PC-9 (cell line): ENCODE data around the gene ZNF264. TPM values are rescaled to one million over a fixed set of nuclear protein-coding genes. Genes with fewer than 3 reads are reported as not detected.

Experiments used
- BruUV-seq: library from RNA; stranded (reverse); fragments of 400-500 nt; replicated peaks from 2 replicates; lab custom pipeline; 2021; lab: Mats Ljungman, UMichigan
- CTCF ChIA-PET: fragments of 300-600 bp; sonication (Branson Sonifier 250); formaldehyde crosslinking; loops from one replicate; lab custom pipeline; 2022; ENCODE audit warnings: antibody characterized with exemption; lab: Charles Lee
- POLR2A ChIA-PET: fragments of 300-600 bp; sonication (Branson Sonifier 250); formaldehyde crosslinking; loops from one replicate; lab custom pipeline; 2022; ENCODE audit warnings: antibody characterized with exemption; ENCODE audit not compliant: unreplicated experiment; lab: Charles Lee
- DNase-seq, 2 experiments: peaks; one replicate each; pipeline versions ENCODE4 v3.0.0 to v3.0.0-alpha.2; 2015 to 2022; ENCODE audit warnings: mixed read lengths in 1 of 2
- H2AFZ ChIP-seq: fragments of 200-600 bp; sonication (generic); 2 replicates; pipeline ENCODE4 v1.8.1; 2017; ENCODE audit warnings: antibody characterized with exemption
- H3F3A ChIP-seq: fragments of 200-600 bp; sonication (generic); 2 replicates; pipeline ENCODE4 v1.8.1; 2017; ENCODE audit warnings: antibody characterized with exemption, mild to moderate bottlenecking, low read depth; ENCODE audit not compliant: insufficient read depth
- H3K27ac ChIP-seq: fragments of 200-600 bp; sonication (generic); 2 replicates; pipeline ENCODE4 v1.6.1; 2016; ENCODE audit warnings: mixed run types
- H3K27me3 ChIP-seq: fragments of 200-600 bp; sonication (generic); 2 replicates; pipeline ENCODE4 v1.6.1; 2016; ENCODE audit warnings: low read depth, mixed run types; ENCODE audit not compliant: insufficient read depth
- H3K36me3 ChIP-seq: fragments of 200-600 bp; sonication (generic); 2 replicates; pipeline ENCODE4 v1.6.1; 2016; ENCODE audit warnings: low read depth, mixed run types
- H3K4me1 ChIP-seq: fragments of 200-600 bp; sonication (generic); replicated peaks from 2 replicates; pipeline ENCODE4 v1.6.1; 2016; ENCODE audit warnings: mixed run types; ENCODE audit not compliant: insufficient read depth
- H3K4me2 ChIP-seq: fragments of 200-600 bp; sonication (generic); 2 replicates; pipeline ENCODE4 v1.6.1; 2017; ENCODE audit warnings: mixed run types
- H3K4me3 ChIP-seq: fragments of 200-600 bp; sonication (generic); 2 replicates; pipeline ENCODE4 v1.6.1; 2016; ENCODE audit warnings: mixed run types
- H3K79me2 ChIP-seq: fragments of 200-600 bp; sonication (generic); 2 replicates; pipeline ENCODE4 v1.6.1; 2017; ENCODE audit warnings: low read depth, mixed run types
- H3K9me2 ChIP-seq: fragments of 200-600 bp; sonication (generic); 2 replicates; pipeline ENCODE4 v1.8.1; 2017; ENCODE audit warnings: mild to moderate bottlenecking; ENCODE audit not compliant: insufficient read depth
- H3K9me3 ChIP-seq: fragments of 200-600 bp; sonication (generic); 2 replicates; pipeline ENCODE4 v1.8.1; 2016; ENCODE audit warnings: low read depth; ENCODE audit not compliant: insufficient read depth
- H4K20me1 ChIP-seq: fragments of 200-600 bp; sonication (generic); 2 replicates; pipeline ENCODE4 v1.8.1; 2017; ENCODE audit not compliant: insufficient read depth
- CTCF ChIP-seq: fragments of 200-600 bp; sonication (generic); conservative IDR thresholded peaks from 2 replicates; pipeline ENCODE4 v1.6.1; 2017; ENCODE audit warnings: mixed run types, antibody characterized with exemption, mild to moderate bottlenecking, moderate library complexity
- EZH2 ChIP-seq: fragments of 200-600 bp; sonication (generic); IDR thresholded peaks from 2 replicates; pipeline ENCODE4 v1.8.0; 2017; ENCODE audit warnings: antibody characterized with exemption, low read depth
- intact Hi-C: fragments of 100-400 bp; cut with micrococcal nuclease; formaldehyde crosslinking; loops from one replicate; pipeline ENCODE4 v1.10.0; 2022; ENCODE audit not compliant: unreplicated experiment
- total RNA-seq: library from RNA; stranded (reverse); gene quantifications from 2 replicates; pipeline ENCODE4 v1.2.3, GENCODE V29; 2021

ZNF264 gene
- total RNA-seq, 1 experiment from 2014 or later: 30.6 TPM

GRCh38 chr19:57267291-57267690 is 76.0 kb downstream of the ZNF264 start:
- peaks cover 10% of the 10 kb centered on the region; the same call in 1 of the 2 replicates for H3F3A ChIP-seq
- no peaks in the 10 kb centered on the region for H3K36me3 ChIP-seq
- no peak for DNase-seq
- H3K4me2 ChIP-seq: no peak overlapping the region
- H3K9me3 ChIP-seq: no peaks in the 10 kb centered on the region
- H3K27me3 ChIP-seq: no peaks in the 10 kb centered on the region
- no peaks in the 10 kb centered on the region for H3K79me2 ChIP-seq
- no TSS peak for BruUV-seq
- H3K4me1 ChIP-seq: no peaks in the 10 kb centered on the region
- TF ChIP-seq EZH2: no peak
- no peak for TF ChIP-seq CTCF
- H3K4me3 ChIP-seq: no peak overlapping the region
- CTCF ChIA-PET: no interaction called here
- no peaks in the 10 kb centered on the region for H4K20me1 ChIP-seq
- intact Hi-C loops: no loop called here
- no peak overlapping the region for H2AFZ ChIP-seq
- H3K9me2 ChIP-seq: no peaks in the 10 kb centered on the region
- POLR2A ChIA-PET: no interaction called here
- no peak overlapping the region for H3K27ac ChIP-seq

GRCh38 chr19:57269515-57270250 is 78.4 kb downstream of the ZNF264 start:
- Histone ChIP-seq H4K20me1 (no peaks in the 10 kb centered on the region), H3K27me3 (no peaks in the 10 kb centered on the region), H3K4me2 (no peak overlapping the region), H3K4me3 (no peak overlapping the region), H3K9me3 (no peaks in the 10 kb centered on the region), H3K79me2 (no peaks in the 10 kb centered on the region), H3K4me1 (no peaks in the 10 kb centered on the region), H3K36me3 (0 out of 2 replicates have a peak, but pooled peaks cover 4% of the 10 kb centered on the region), H3K9me2 (no peaks in the 10 kb centered on the region), H3K27ac (no peak overlapping the region), H2AFZ (no peak overlapping the region), H3F3A (peaks cover 10% of the 10 kb centered on the region; the same call in 1 of the 2 replicates)
- intact Hi-C loops: no loop called here
- no TSS peak for BruUV-seq
- CTCF ChIA-PET: no interaction called here
- peak in 1 of 2 experiments; percentile 77 for DNase-seq
- TF ChIP-seq CTCF (no peak), EZH2 (no peak)
- POLR2A ChIA-PET: no interaction called here

- Histone ChIP-seq H3K4me2 (no peak overlapping the region), H3K4me1 (no peaks in the 10 kb centered on the region), H3K79me2 (no peaks in the 10 kb centered on the region), H3K36me3 (0 out of 2 replicates have a peak, but pooled peaks cover 6% of the 10 kb centered on the region), H3K9me3 (no peaks in the 10 kb centered on the region), H3K27ac (no peak overlapping the region), H3K4me3 (no peak overlapping the region), H2AFZ (no peak overlapping the region), H3K9me2 (no peaks in the 10 kb centered on the region), H4K20me1 (no peaks in the 10 kb centered on the region), H3F3A (peaks cover 10% of the 10 kb centered on the region; the same call in 1 of the 2 replicates), H3K27me3 (no peaks in the 10 kb centered on the region)
- no peak for TF ChIP-seq EZH2
- TF ChIP-seq CTCF: no peak
- DNase-seq: no peak
- ChIA-PET CTCF (no interaction called here), POLR2A (no interaction called here)
- intact Hi-C loops: no loop called here
- BruUV-seq: no TSS peak
Observed at GRCh38 chr19:57271280-57271679, 80.0 kb downstream of the ZNF264 start.

Other genes starting within 250 kb of the ZNF264 start
- gene USP29, start 71.5 kb upstream of the ZNF264 start, total RNA-seq: not detected in 2 replicates
- not detected in 2 replicates for gene ZIM3, start 46.3 kb upstream of the ZNF264 start, total RNA-seq
- gene DUXA, start 24.0 kb upstream of the ZNF264 start, total RNA-seq: not detected in 2 replicates
- 0.55 and 3.9 TPM in 2 replicates for gene AURKC, start 39.5 kb downstream of the ZNF264 start, total RNA-seq
- 13.5 and 19.8 TPM in 2 replicates for gene ZNF805, start 49.1 kb downstream of the ZNF264 start, total RNA-seq
- gene ZNF460, start 89.0 kb downstream of the ZNF264 start, total RNA-seq: 84.0 and 94.2 TPM in 2 replicates
- 8.9 and 9.5 TPM in 2 replicates for gene ZNF543, start 129.0 kb downstream of the ZNF264 start, total RNA-seq
- 10.9 and 11.4 TPM in 2 replicates for gene ZNF304, start 159.8 kb downstream of the ZNF264 start, total RNA-seq
- 14.1 and 15.3 TPM in 2 replicates for gene TRAPPC2B, start 172.1 kb downstream of the ZNF264 start, total RNA-seq
- gene ZNF547, start 172.1 kb downstream of the ZNF264 start, total RNA-seq: 3.1 and 6.0 TPM in 2 replicates
- 18.0 and 18.2 TPM in 2 replicates for gene ZNF548, start 198.4 kb downstream of the ZNF264 start, total RNA-seq
- 10.5 TPM in 2 replicates for gene ZNF17, start 219.7 kb downstream of the ZNF264 start, total RNA-seq
- gene ZNF749, start 243.8 kb downstream of the ZNF264 start, total RNA-seq: 17.9 and 19.4 TPM in 2 replicates